ENCODE data around the gene FBXO36. TPM values are rescaled to one million over a fixed set of nuclear protein-coding genes. Genes with fewer than 3 reads are reported as not detected.
A peak's percentile ranks its signal among the peaks of the same experiment; 100 is the strongest.

Gene FBXO36
- total and polyA plus RNA-seq, 2 of the 13 experiments (the other 11 are each of a cell fraction or from before 2014, with no cell fraction given): 2.8 TPM

GRCh38 chr2:229900012-229900411 is 22.3 kb upstream of the FBXO36 start (continued):
- TF ChIP-seq MLXIP (CRISPR knock-in tag; IDR thresholded peaks at IDR 0.05; ENCODE audit: borderline replicate concordance): no peak
- peak; percentile 35; the same call in 1 of the 2 replicates for TF ChIP-seq CEBPB (IDR thresholded peaks at IDR 0.05; ENCODE audit: borderline replicate concordance, low read depth, low read length)
- TF ChIP-seq ESRRA (CRISPR knock-in tag; IDR thresholded peaks at IDR 0.05; ENCODE audit: low read depth): no peak
- no peak for TF ChIP-seq NCOR1 (IDR thresholded peaks at IDR 0.05; ENCODE audit: borderline replicate concordance, low read length)
- TF ChIP-seq FOXA3 (CRISPR knock-in tag; IDR thresholded peaks at IDR 0.05): peak; percentile 75
- no peak for TF ChIP-seq MBNL3 (CRISPR knock-in tag; conservative IDR thresholded peaks at IDR 0.05)
- TF ChIP-seq, protein P1, sequence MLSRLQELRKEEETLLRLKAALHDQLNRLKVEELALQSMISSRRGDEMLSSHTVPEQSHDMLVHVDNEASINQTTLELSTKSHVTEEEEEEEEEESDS (CRISPR knock-in tag; IDR thresholded peaks at IDR 0.05; ENCODE audit: borderline replicate concordance): no peak
- no peak for TF ChIP-seq PAF1 (CRISPR knock-in tag; IDR thresholded peaks at IDR 0.05)
- TF ChIP-seq HOMEZ (CRISPR knock-in tag; IDR thresholded peaks at IDR 0.05; ENCODE audit: low read depth): no peak
- TF ChIP-seq RELA (CRISPR knock-in tag; IDR thresholded peaks at IDR 0.05): no peak
- no peak for TF ChIP-seq ZSCAN25 (CRISPR knock-in tag; IDR thresholded peaks at IDR 0.05)
- TF ChIP-seq ZNF180 (CRISPR knock-in tag; IDR thresholded peaks at IDR 0.05; ENCODE audit: borderline replicate concordance, low read depth): no peak
- no peak for TF ChIP-seq ZSCAN29 (CRISPR knock-in tag; conservative IDR thresholded peaks at IDR 0.05)
- no peak for TF ChIP-seq TBX2 (CRISPR knock-in tag; IDR thresholded peaks at IDR 0.05; ENCODE audit: borderline replicate concordance)
- TF ChIP-seq ZNF562 (CRISPR knock-in tag; IDR thresholded peaks at IDR 0.05; ENCODE audit: borderline replicate concordance): no peak
- no peak for TF ChIP-seq MTA1 (CRISPR knock-in tag; IDR thresholded peaks at IDR 0.05; ENCODE audit: borderline replicate concordance)
- TF ChIP-seq NR2F2 (IDR thresholded peaks at IDR 0.05; ENCODE audit: borderline replicate concordance, low read depth): peak; percentile 87
- TF ChIP-seq AGO2 (optimal IDR thresholded peaks at IDR 0.05; ENCODE audit: low read depth, low read length): no peak
- TF ChIP-seq ZNF383 (CRISPR knock-in tag; IDR thresholded peaks at IDR 0.05; ENCODE audit: borderline replicate concordance): no peak
- no peak for TF ChIP-seq ZBTB26 (CRISPR knock-in tag; IDR thresholded peaks at IDR 0.05; ENCODE audit: borderline replicate concordance)
- TF ChIP-seq HMGXB4 (CRISPR knock-in tag; IDR thresholded peaks at IDR 0.05; ENCODE audit: borderline replicate concordance in 1 of 2, low read depth in 1 of 2): no peak

All from HepG2 (cell line).